HG03521 (cell line): Measurements from ENCODE around the gene CDK7.
"Not testable (repeated sequence)": the region's sequence is repeated elsewhere in the genome, so short reads cannot be mapped to it uniquely, and the experiment has no call there.

Experiments
- ATAC-seq: cut with Tn5 transposase; IDR thresholded peaks from one replicate; pipeline ENCODE4 v1.9.1; 2021; ENCODE audit warnings: mild to moderate bottlenecking, moderate library complexity; ENCODE audit not compliant: unreplicated experiment

The CDK7 gene

DNA sequence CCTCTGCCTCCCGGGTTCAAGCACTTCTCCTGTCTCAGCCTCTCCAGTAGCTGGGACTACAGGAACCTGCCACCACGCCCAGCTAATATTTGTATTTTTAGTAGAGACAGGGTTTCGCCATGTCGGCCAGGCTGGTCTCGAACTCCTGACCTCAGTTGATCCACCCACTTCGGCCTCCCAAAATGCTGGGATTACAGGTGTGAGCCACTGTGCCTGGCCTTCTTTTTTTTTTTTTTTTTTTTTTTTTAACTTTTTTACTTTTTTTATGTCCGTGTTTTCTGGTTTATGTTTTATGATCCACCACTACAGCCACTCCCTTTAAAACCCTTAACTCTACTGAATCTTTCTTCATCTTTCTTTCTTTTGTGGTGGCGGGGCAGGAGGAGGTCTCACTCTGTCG lies 2.0 kb downstream of the CDK7 start:
- not testable (repeated sequence) for ATAC-seq

DNA sequence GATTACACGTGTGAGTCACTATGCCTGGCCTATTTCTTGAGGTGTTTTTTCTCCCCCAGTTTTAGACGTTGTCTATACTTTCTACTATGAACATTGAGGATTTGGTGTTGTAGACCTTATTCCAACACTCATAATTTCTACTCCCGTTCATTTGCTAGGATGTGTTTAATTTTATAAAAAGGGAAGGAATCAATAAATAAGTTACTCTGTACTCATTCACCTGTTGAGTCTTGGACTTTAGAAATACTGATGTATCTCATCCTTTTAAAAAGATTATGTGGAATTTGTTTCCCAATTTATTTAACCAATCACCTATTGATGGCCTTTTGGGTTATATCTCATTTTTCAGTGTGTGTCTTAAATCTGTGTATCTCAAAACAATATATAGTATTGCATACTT lies 3.2 kb downstream of the CDK7 start:
- ATAC-seq = no peak

DNA sequence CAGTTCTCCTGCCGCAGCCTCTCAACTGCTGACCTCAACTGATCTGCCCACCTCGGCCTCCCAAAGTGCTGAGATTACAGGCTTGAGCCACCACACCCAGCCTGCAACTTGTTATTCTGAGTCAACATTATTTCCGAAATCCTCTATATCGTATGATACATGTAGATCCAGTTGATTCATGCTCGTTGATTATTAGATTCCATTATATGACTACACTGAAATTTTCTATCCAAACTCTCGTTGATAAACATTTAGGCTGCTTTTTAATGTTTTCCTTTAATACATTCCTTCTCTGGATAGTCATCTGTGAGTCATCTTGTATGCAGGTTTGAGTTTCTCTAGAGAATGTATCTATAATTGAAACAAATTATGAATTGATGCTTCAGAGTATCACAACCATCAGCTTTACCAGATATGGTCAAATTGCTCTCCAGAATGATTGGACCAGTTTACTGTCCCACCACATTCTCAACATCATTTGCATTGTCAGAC lies 4.1 kb downstream of the CDK7 start:
- no peak for ATAC-seq

DNA sequence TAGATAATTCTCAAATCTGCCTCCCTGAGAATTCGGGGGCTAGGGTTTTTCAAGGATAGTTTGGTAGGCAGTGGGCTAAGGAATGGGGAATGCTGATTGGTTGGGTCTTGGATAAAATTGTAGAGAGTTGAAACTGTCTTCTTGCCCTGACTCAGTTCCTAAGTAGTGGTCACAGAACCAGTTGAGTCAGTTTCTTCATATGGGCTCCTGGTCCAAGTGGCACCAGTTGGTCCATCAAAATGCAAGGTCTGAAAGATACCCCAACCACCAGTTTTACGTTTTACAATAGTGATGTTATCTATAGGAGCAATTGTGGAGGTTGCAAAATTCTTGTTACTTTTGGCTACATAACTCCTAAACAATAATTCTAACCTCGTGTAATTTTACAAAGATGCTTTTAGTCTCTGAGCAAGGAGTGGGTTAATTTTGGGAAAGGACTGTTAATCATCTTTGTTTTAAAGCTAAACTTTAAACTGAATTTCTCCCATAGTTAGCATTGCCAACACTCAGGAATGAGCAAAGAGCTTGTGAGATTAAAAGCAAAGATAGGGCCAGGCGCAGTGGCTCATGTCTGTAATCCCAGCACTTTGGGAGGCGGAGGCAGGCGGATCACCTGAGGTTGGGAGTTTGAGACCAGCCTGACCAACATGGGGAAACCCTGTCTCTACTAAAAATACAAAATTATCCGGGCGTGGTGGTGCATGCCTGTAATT lies 7.7 kb downstream of the CDK7 start:
- ATAC-seq = no peak

DNA sequence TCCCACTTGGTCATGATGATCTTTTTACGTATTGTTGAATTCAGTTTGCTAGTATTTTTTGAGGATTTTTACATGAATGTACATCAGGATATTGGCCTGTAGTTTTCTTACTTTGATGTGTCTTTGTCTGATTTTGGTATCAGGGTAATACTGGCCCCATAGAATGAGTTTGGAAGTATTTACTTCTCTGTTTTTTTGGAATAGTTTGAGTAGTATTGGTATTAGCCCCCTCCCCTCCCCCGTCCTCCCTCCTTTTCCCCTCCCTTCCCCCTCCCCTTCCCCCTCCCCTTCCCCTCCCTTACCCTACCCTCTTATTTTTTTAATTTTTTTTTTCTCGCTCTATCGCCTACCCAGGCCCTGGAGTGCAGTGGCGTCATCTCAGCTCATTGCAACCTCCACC lies 10.3 kb downstream of the CDK7 start:
- no peak for ATAC-seq

DNA sequence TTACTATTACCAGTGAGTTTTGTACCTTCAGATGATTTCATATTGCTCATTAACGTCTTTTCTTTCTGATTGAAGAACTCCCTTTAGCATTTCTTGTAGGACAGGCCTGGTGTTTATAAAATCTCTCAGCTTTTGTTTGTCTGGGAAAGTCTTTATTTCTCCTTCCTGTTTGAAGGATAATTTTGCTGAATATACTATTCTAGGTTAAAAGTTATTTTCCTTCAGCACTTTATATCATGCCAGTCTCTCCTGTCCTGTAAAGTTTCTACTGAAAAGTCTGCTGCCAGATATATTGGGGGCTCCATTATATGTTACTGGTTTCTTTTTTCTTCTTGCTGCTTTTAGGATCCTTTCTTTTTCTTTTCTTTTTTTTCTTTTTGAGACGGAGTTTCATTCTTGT lies 13.3 kb downstream of the CDK7 start:
- no peak for ATAC-seq

DNA sequence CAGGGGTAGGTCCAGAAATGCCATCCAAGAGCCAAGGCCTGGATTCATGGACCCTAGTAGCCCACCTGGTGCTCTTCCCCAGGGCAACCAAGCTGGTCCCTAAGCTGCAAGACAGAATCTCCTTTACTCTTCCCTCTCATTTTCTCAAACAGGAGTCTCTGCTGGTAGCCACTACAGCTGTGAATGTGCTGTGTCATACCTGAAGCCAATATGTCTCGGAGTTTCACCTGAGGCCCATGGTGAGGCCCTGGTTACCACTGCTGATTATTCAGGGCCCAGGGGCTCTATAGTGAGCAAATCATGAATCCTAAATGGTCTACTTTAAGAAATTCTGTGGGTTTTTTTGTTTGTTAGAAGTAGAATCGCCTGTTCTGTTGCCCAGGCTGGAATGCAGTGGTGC lies 15.9 kb downstream of the CDK7 start:
- ATAC-seq = no peak

DNA sequence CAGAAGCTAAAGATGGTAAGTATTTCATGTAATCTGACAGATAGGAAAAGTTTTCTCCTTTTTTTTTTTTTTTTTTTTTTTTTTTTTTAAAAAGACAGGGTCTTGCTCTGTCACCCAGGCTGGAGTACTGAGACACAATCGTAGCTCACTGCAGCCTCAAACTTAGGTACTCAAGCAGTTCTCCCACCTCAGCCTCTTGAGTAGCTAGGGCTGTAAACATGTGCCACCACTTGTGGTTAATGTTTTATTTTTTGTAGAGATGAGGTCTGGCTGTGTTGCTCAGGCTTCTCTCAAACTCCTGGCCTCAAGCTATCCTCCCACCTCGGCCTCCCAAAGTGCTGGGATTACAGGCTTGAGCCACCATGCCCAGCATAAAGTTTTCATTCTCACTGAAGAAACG lies 17.8 kb downstream of the CDK7 start:
- no peak for ATAC-seq

DNA sequence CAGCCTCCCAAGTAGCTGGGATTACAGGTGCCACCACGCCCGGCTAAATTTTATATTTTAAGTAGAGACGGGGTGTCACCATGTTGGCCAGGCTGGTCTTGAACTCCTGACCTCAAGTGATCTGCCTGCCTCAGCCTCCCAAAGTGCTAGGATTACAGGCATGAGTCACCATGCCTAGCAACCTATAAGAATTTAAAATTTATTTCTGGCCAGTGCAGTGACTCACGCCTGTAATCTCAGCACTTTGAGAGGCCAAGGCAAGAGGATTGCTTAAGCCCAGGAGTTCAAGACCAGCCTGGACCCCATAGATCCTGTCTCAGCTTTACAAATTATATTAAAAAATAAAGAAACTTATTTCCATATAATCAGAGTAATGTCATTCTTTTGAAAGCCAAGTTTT lies 21.3 kb downstream of the CDK7 start:
- not testable (repeated sequence) for ATAC-seq

DNA sequence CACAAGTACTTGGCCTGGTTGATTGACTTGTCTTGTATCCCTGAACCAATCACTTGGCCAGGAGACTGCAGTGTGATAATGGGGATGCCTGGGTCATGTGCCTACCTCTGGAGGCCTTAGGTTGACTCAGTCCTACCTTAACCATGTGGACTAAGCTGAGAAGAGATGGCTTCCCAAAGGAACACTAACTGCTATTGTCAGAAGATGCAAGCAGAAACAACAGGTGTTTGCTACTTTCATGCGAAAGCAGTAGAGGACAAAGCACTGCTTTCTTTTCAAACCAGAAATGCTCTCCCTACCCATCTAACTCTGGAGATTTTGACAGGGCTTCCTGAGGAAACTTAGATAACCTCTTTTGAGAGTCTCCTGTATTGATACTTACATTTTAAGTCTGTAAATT lies 22.9 kb downstream of the CDK7 start:
- ATAC-seq = no peak

DNA sequence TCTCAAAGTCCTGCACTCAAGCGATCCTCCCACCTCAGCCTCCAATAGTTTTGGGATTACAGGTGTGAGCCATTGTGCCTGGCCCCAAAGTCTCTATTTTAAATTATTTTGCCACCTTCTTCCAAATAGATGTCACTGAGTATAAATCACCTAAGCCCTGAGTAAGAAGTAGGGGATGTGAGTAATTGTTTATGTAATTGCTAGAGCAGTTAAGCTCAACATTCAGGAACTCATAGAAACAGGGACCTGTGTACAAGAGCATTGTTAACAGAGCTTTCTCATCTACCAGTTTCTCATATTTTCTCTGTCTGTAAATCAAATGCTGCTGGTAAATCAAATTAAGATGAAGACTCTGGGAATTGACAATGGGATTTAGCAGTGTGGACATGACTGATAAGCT lies 26.3 kb downstream of the CDK7 start:
- no peak for ATAC-seq

DNA sequence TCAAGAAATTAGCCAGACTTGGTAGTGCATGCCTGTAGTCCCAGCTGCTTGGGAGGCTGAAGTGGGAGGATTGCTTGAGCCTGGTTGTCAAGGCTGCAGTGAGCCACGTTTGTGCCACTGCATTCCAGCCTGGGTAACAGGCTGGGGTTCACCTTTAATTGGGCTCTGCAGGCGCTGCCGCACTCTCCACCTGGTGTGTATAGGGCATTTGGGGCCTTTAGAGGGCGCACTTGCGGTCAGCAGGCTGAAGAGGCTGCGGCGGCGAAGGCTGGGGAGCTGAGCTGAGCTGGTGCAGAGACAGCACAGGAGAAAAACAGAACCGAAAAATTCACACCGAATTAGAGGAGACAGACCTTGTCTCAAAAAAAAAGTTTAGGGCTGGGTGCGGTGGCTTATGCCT lies 31.2 kb downstream of the CDK7 start:
- no peak for ATAC-seq

DNA sequence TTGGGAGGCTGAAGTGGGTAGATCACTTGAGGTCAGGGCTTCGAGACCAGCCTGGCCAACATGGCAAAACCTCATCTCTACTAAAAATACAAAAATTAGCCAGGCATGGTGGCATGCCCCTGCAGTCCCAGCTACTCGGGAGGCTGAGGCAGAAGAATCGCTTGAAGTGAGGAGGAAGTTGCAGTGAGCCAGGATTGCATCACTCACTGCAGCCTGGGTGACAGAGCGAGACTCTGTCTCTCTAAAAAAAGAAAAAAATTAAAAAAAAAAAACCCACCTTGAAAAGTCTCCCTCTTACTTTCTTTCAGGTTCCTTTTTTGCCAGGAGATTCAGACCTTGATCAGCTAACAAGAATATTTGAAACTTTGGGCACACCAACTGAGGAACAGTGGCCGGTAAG lies 34.2 kb downstream of the CDK7 start:
- no peak for ATAC-seq

DNA sequence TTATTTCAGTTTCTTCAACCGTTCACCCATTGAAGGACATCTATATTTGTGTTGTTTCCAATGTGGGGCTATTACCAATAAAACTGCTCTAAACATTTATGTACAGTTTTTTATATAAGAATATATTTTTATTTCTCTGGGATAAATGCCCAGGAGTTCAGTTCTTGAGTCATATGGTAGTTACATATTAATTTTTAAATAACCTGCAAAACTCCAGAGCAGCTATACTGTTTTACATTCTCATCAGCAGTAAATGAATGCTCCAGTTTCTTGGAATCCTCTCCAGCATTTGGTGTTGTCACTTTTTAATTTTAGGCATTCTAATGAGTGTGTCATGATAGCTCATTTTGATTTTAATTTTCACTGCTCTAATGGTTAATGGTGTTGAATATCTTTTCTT lies 36.2 kb downstream of the CDK7 start:
- no peak for ATAC-seq

DNA sequence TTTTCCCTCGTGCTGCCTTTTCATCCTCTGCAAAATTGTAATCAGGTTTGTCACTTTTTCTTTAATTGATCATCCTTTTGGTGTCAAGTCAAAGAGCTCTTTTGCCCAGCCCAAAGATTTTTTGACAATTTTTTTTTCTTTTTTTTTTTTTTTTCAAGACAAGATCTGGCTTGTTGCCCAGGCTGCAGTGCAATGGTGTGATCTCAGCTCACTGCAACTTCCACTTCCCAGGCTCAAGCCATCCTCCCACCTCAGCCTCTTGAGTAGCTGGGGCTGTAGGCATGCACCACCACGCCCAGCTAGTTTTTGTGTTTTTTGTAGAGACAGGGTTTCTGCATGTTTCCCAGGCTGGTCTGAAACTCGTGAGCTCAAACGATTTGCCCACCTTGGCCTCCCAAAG lies 36.7 kb downstream of the CDK7 start:
- no peak for ATAC-seq

DNA sequence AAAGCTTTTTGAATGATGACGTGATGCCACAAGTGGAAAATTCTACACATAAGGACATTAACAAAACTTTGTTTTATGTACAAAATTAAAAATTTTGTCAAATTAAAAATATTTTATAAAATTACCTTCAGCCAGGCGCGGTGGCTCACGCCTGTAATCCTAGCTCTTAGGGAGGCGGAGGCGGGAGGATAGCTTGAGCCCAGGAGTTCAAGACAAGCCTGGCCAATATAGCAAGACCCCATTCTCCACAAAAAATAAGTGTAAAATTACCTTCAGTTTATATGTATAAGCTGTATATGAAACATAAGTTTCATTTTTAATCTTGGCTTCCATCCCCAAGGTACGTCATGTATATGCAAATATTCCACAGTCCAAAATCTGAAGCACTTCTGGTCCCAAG lies 40.9 kb downstream of the CDK7 start:
- no peak for ATAC-seq

DNA sequence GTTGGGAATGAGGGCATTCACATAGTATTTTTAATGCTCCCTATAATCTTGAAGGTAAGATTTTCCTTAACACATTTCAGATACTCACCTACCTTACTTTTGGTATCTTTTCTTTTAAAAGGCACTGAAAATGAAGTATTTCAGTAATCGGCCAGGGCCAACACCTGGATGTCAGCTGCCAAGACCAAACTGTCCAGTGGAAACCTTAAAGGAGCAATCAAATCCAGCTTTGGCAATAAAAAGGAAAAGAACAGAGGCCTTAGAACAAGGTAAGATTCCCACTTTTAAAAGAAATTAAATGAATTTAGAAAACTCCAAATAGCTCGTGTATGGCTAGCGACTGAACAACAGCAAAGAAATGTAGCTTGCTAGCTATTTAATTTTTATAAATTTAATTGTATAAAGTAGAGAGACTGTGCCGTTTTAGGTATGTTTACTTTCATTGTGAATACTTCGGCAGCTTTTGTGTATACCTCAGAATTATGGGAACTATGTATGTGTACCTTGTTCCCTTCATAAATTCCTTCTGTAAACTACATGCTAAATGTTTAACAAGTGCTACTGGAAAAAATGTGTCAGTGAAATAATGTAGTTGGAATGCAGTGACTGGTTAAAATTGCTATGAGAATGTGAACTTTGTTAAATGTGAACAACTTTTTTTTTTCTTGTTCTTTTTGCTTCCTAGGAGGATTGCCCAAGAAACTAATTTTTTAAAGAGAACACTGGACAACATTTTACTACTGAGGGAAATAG lies 41.9 kb downstream of the CDK7 start:
- no peak for ATAC-seq

DNA sequence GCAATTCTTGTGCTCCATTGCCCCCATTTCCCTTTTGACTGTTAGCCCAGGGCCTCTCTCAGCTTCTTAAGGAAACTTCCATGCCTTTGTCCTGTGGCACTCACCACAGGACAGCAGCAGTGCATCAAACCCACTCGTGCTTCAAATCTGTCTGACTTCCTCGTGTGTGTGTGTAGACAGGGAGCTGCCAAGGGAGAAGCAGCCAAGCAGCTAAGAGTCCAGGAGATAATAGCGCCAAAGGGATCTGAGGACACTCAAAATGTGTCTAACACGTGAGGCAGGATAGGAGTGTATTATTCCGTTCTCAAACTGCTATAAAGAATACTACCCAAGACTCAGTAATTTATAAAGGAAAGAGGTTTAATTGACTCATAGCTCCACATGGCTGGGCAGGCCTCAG lies 44.8 kb downstream of the CDK7 start:
- ATAC-seq = no peak

DNA sequence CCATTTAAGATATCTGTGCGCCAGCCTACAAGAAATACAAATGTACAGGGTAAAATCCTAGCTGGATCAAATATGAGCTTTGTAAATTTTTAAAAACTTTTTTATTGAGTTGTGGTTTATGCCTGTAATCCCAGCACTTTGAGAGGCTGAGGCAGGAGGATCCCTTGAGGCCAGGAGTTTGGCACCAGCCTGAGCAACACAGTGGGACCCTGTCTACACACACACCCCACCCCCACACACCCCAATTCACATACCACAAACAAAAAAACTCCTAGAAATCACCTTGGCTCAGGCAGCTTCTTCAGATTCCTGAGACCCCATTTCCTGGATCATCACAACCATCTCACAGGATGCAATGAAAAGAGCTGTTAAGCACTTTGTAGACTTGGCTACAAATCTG lies 46.4 kb downstream of the CDK7 start:
- ATAC-seq = no peak

DNA sequence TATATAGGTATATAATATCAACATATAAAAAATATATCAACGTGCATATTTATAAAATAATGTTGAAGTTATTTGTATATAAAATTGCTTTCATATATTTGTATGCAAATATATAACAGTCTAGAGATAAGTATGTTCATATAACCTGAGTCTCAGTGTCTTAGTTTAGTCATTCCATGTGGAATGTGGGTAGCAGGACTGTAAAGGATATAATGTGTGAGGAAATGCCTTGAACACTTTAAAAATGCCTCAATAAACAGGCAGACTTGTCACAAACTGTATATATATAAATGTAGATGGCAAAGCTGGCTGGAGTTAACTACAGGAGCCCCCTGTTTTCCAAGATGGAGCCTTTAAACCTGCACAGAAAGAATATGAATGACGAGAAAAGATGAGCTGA lies 49.5 kb downstream of the CDK7 start:
- no peak for ATAC-seq

DNA sequence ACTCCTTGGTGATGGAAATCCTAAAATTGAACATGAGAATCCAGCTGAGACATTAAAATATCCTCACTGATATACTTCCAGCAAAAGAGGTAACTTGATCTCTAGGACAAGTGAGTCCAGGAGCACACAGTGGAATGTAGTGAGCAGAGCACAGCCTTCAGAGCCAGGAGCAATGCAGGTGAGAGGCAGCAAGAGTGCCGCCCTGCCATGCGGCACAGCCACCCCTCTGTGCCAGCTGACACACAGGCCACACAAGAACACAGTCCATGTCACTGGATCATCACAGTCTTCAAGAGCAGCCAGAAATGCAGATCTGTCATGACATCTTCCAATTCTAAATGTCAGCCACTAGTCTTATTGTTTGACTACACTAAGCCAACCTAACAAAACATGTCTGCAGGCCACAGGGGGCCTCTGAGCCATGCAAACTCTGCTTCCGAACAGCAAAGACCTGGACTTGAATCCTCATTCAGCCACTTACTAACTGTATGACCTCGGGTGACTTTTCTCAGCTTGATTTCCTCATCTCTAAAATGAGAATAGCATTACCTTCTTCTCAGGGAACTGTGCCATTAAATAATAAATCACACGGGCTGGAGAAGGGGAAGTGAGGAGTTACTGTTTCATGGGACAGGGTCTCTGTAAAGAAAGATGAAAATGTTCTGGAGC lies 50.9 kb downstream of the CDK7 start:
- no peak for ATAC-seq

DNA sequence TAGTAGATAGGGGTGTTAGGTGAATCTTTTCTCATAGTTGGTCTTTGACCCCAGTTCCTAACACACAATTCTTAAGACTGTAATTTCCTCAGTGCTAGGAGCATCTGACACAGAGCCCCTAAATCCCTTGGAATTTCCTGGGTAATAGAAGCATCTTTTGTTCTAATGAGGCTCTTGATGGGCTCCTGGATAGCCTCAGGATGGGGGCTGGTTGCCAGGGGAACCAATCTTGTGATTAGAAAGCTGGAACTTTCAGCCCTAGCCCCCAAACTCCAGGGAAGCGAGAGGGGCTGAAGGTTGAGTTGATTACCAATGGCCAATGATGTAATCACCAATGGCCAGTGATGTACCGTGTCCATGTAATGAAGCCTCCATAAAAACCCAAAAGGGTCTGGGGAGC lies 53.4 kb downstream of the CDK7 start:
- ATAC-seq = no peak
